Prostate gland (tissue), 2 donors: Measurements from ENCODE around the gene CEBPB.
A peak's percentile ranks its signal among the peaks of the same experiment; 100 is the strongest.

Experiments
- POLR2A ChIP-seq: fragments of 450-650 bp; IDR thresholded peaks from one replicate; pipeline ENCODE4 v1.6.1; 2016; ENCODE audit warnings: antibody characterized with exemption, mild to moderate bottlenecking
- POLR2AphosphoS5 ChIP-seq: sonication (generic); formaldehyde crosslinking; IDR thresholded peaks from one replicate; pipeline ENCODE4 v1.6.1; 2017; ENCODE audit warnings: antibody characterized with exemption
- TF ChIP-seq, protein P1 (sequence below), 4 experiments: fragments of 200-600 bp in 2 of 4; fragments of 450-650 bp in 2 of 4; sonication (generic) in 2 of 4; IDR thresholded peaks; 1 replicate in 3 of 4; 2 replicates in 1 of 4; pipeline ENCODE4 v1.5.1; 2016 to 2019; ENCODE audit warnings: antibody characterized with exemption in 4 of 4, mild to moderate bottlenecking in 2 of 4, moderate library complexity in 2 of 4

DNA sequence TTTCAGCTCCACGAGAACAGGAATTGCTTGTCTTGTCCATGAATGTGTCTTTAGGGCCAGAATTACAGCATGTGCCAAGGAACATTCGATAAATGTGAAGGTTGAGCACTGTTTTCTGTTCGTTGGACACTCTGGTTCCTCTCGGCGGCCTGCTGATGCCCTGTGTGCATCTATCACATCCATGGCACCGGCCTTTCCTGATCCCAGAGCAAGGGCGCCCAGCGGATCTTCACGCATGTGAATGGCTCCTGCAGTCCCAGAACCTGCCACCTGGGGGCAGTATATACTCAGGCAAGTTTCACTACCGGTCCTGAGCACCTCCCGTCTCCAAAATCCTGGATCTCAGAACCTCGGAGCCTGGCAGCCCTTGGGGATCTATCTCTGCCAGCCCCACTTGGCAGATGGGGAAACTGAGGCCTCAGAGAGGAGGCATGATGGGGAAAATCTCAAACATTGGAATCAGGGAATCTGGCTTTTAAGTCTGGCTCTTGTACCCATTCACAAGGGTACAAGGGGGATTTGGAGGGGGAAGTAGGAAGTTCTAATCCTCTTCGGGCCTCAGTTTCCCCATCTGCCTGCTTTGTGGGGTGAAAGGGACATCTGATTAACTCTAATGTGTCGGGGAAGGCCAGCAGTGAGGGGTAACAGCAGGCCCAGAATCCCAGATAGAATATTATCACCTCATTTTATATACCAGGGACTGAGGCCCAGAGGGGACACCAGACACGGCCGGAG is 4.3 kb upstream of the CEBPB start:
- TF ChIP-seq, protein P1, sequence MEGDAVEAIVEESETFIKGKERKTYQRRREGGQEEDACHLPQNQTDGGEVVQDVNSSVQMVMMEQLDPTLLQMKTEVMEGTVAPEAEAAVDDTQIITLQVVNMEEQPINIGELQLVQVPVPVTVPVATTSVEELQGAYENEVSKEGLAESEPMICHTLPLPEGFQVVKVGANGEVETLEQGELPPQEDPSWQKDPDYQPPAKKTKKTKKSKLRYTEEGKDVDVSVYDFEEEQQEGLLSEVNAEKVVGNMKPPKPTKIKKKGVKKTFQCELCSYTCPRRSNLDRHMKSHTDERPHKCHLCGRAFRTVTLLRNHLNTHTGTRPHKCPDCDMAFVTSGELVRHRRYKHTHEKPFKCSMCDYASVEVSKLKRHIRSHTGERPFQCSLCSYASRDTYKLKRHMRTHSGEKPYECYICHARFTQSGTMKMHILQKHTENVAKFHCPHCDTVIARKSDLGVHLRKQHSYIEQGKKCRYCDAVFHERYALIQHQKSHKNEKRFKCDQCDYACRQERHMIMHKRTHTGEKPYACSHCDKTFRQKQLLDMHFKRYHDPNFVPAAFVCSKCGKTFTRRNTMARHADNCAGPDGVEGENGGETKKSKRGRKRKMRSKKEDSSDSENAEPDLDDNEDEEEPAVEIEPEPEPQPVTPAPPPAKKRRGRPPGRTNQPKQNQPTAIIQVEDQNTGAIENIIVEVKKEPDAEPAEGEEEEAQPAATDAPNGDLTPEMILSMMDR (IDR thresholded peaks at IDR 0.05), result peak; percentile 93 to 99 (median 98)
- TF ChIP-seq POLR2A, result no peak
- TF ChIP-seq POLR2AphosphoS5, result peak; percentile 68
